Gastrocnemius medialis (tissue), 4 donors: ENCODE data around the gene CACNG7.

Experiments used
- POLR2A ChIP-seq, 2 donors: fragments of 450-650 bp; IDR thresholded peaks; one replicate each; pipeline ENCODE4 v1.6.1; 2017; ENCODE audit warnings: antibody characterized with exemption in 2 of 2, mild to moderate bottlenecking in 2 of 2, moderate library complexity in 2 of 2
- TF ChIP-seq, protein P1 (sequence below), 5 experiments: fragments of 450-650 bp in 3 of 5; fragments of 200-600 bp in 2 of 5; sonication (generic) in 2 of 5; IDR thresholded peaks in 4 of 5; conservative IDR thresholded peaks in 1 of 5; 1 replicate in 4 of 5; 2 replicates in 1 of 5; pipeline ENCODE4 v1.5.1; 2016 to 2019; ENCODE audit warnings: antibody characterized with exemption in 5 of 5, mild to moderate bottlenecking in 3 of 5, moderate library complexity in 3 of 5

DNA sequence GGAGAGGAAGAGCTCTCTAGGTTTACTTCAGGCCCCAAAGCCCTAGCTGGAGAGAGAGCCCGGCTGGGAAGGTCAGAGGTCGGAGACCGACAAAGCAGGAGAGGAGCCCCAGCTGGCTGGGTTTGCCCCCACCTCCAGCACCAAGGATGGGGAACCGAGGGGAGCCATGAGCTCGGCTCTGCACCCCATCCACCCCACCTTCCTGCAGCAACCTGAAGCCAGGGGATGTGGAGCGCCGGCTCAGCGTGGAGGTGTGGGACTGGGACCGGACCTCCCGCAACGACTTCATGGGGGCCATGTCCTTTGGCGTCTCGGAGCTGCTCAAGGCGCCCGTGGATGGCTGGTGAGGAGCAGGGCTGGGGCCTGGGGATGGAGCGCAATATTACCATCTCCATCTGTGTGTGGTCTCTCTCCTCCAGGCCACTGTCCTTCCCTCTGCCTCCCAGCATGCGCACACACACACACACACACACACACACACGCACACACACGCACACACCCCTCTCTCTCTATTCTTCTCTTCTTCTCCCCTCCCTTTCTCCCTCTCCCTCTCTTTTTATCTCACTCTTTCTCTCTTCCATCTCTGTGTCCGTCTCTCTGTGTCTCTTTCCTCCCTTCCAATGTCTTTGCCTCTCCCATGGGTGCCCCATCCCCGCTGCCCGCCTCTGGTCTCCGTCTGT lies 16.6 kb upstream of the CACNG7 start:
- no peak for TF ChIP-seq POLR2A (IDR thresholded peaks at IDR 0.05)
- TF ChIP-seq, protein P1, sequence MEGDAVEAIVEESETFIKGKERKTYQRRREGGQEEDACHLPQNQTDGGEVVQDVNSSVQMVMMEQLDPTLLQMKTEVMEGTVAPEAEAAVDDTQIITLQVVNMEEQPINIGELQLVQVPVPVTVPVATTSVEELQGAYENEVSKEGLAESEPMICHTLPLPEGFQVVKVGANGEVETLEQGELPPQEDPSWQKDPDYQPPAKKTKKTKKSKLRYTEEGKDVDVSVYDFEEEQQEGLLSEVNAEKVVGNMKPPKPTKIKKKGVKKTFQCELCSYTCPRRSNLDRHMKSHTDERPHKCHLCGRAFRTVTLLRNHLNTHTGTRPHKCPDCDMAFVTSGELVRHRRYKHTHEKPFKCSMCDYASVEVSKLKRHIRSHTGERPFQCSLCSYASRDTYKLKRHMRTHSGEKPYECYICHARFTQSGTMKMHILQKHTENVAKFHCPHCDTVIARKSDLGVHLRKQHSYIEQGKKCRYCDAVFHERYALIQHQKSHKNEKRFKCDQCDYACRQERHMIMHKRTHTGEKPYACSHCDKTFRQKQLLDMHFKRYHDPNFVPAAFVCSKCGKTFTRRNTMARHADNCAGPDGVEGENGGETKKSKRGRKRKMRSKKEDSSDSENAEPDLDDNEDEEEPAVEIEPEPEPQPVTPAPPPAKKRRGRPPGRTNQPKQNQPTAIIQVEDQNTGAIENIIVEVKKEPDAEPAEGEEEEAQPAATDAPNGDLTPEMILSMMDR (IDR thresholded peaks at IDR 0.05 in 4 of 5, conservative IDR thresholded peaks at IDR 0.05 in 1 of 5) = no peak
